HepG2 (cell line): ENCODE results near the gene RBSN. TPM values are rescaled to one million over a fixed set of nuclear protein-coding genes. Genes with fewer than 3 reads are reported as not detected.

ENCODE experiments used
- ATAC-seq: fragments of 200-7000 bp; cut with Tn5 transposase; 3 replicates; pipeline ENCODE4 v1.9.1; 2020; ENCODE audit warnings: mild to moderate bottlenecking, moderate library complexity
- BruUV-seq: library from RNA; stranded (reverse); fragments of 400-500 nt; replicated peaks from 2 replicates; lab custom pipeline; 2021; lab: Mats Ljungman, UMichigan
- CTCF ChIA-PET: fragments of 300-600 bp; formaldehyde crosslinking; extraction: SDS; loops from one replicate; lab custom pipeline; 2021; ENCODE audit warnings: low total read pairs, inconsistent platforms, low intra/inter-chr PET ratio; lab: Yijun Ruan, JAX
- POLR2A ChIA-PET: fragments of 350-600 bp; sonication (Branson Sonifier 250); formaldehyde crosslinking; loops from one replicate; lab custom pipeline; 2020; ENCODE audit warnings: antibody characterized with exemption, inconsistent platforms; lab: Yijun Ruan, JAX
- DNase-seq: peaks from one replicate; pipeline ENCODE4 v3.0.0-alpha.2; 2015; ENCODE audit warnings: low spot score
- FAIRE-seq: peaks from 3 replicates; lab custom pipeline; 2011; peaks lifted over from hg19 to GRCh38; lab: Jason Lieb, UNC
- H2AFZ ChIP-seq: one replicate; pipeline ENCODE4 v1.6.1; 2011; ENCODE audit warnings: low read length, inconsistent platforms
- H3K27ac ChIP-seq: fragments of 300-600 bp; 3 replicates; pipeline ENCODE4 v1.8.0; 2011; ENCODE audit warnings: mixed run types, mild to moderate bottlenecking, mixed read lengths, low read length, inconsistent platforms; ENCODE audit not compliant: insufficient read depth; ENCODE audit errors: extremely low read length
- H3K27me3 ChIP-seq, 2 experiments: fragments of 200-600 bp in 1 of 2; 2 replicates in 1 of 2; 3 replicates in 1 of 2; pipeline versions ENCODE4 v1.6.0 to v1.8.0; 2011; ENCODE audit warnings: low read length in 2 of 2, mild to moderate bottlenecking in 2 of 2, moderate library complexity in 2 of 2, inconsistent platforms in 1 of 2; ENCODE audit not compliant: insufficient read depth in 2 of 2, control insufficient read depth in 1 of 2
- H3K36me3 ChIP-seq, 2 experiments: fragments of 200-600 bp in 1 of 2; replicated peaks in 1 of 2; 2 replicates in 1 of 2; 3 replicates in 1 of 2; pipeline versions ENCODE4 v1.5.1 to v1.8.0; 2011; ENCODE audit warnings: low read length in 2 of 2, inconsistent platforms in 1 of 2; ENCODE audit not compliant: insufficient read depth in 2 of 2, control insufficient read depth in 1 of 2
- H3K4me1 ChIP-seq: 2 replicates; pipeline ENCODE4 v1.5.1; 2012; ENCODE audit warnings: low read length, inconsistent platforms; ENCODE audit not compliant: insufficient read depth
- H3K4me2 ChIP-seq: 2 replicates; pipeline ENCODE4 v1.6.0; 2011; ENCODE audit warnings: low read depth, low read length, inconsistent platforms
- H3K4me3 ChIP-seq, 3 experiments: fragments of 200-600 bp in 1 of 3; sonication (generic), shearing (Covaris generic) in 1 of 3; replicated peaks in 1 of 3; 2 replicates each; pipeline ENCODE4 v1.5.1; 2011 to 2016; ENCODE audit warnings: low read length in 3 of 3, inconsistent platforms in 2 of 3, low read depth in 2 of 3, mild to moderate bottlenecking in 2 of 3, control low read depth in 1 of 3, mixed read lengths in 1 of 3; ENCODE audit not compliant: insufficient read depth in 1 of 3
- H3K79me2 ChIP-seq: one replicate; pipeline ENCODE4 v1.6.1; 2011; ENCODE audit warnings: low read length, inconsistent platforms; ENCODE audit not compliant: insufficient read depth
- H3K9ac ChIP-seq: 2 replicates; pipeline ENCODE4 v1.6.0; 2011; ENCODE audit warnings: mild to moderate bottlenecking, low read depth, low read length, inconsistent platforms; ENCODE audit not compliant: insufficient read depth
- H3K9me3 ChIP-seq: 2 replicates; pipeline ENCODE4 v1.5.1; 2012; ENCODE audit warnings: mild to moderate bottlenecking, low read length
- H4K20me1 ChIP-seq: 2 replicates; pipeline ENCODE4 v1.6.0; 2011; ENCODE audit warnings: inconsistent platforms, mild to moderate bottlenecking, low read length, moderate library complexity; ENCODE audit not compliant: insufficient read depth
- FIP1L1 ChIP-seq: fragments of 200-400 bp; formaldehyde crosslinking; IDR thresholded peaks from 2 replicates; pipeline ENCODE4 v1.6.1; 2018; ENCODE audit warnings: low read depth, mild to moderate bottlenecking, low read length, moderate library complexity, borderline replicate concordance; ENCODE audit not compliant: insufficient read depth
- GFI1 ChIP-seq: sonication (generic); formaldehyde crosslinking; IDR thresholded peaks from 2 replicates; pipeline ENCODE4 v1.5.0; 2020; ENCODE audit warnings: missing genetic modification reagents, mild to moderate bottlenecking, borderline replicate concordance
- MAFK ChIP-seq, 2 experiments: IDR thresholded peaks in 1 of 2; conservative IDR thresholded peaks in 1 of 2; 2 replicates each; pipeline ENCODE4 v1.6.1; 2011; ENCODE audit warnings: improper control_type of control experiment in 2 of 2, low read length in 2 of 2
- NR0B2 ChIP-seq: sonication (generic); formaldehyde crosslinking; IDR thresholded peaks from 2 replicates; pipeline ENCODE4 v1.4.0; 2020; ENCODE audit warnings: mild to moderate bottlenecking, missing genetic modification reagents
- PAF1 ChIP-seq: IDR thresholded peaks from 2 replicates; pipeline ENCODE4 v1.6.1; 2016; ENCODE audit warnings: missing genetic modification reagents, missing compliant biosample characterization
- PHF21A ChIP-seq: sonication (generic); formaldehyde crosslinking; IDR thresholded peaks from 2 replicates; pipeline ENCODE4 v1.5.0; 2020; ENCODE audit warnings: mild to moderate bottlenecking, missing genetic modification reagents
- SUZ12 ChIP-seq: fragments of 150-350 bp; IDR thresholded peaks from 2 replicates; pipeline ENCODE4 v1.6.1; 2014; ENCODE audit warnings: low read depth, low read length
- TBP ChIP-seq: sonication (generic); formaldehyde crosslinking; IDR thresholded peaks from 2 replicates; pipeline ENCODE4 v1.5.0; 2020; ENCODE audit warnings: missing genetic modification reagents
- ZBTB49 ChIP-seq: sonication (generic); formaldehyde crosslinking; IDR thresholded peaks from 2 replicates; pipeline ENCODE4 v1.4.0; 2020; ENCODE audit warnings: missing genetic modification reagents, borderline replicate concordance
- ZFP90 ChIP-seq: sonication (generic); formaldehyde crosslinking; IDR thresholded peaks from 2 replicates; pipeline ENCODE4 v1.8.0; 2022; ENCODE audit warnings: missing genetic modification reagents, mild to moderate bottlenecking, inconsistent platforms, borderline replicate concordance
- ZNF557 ChIP-seq: sonication (generic); formaldehyde crosslinking; IDR thresholded peaks from 2 replicates; pipeline ENCODE4 v1.4.0; 2020; ENCODE audit warnings: missing genetic modification reagents
- ZNF766 ChIP-seq: sonication (generic); formaldehyde crosslinking; IDR thresholded peaks from 2 replicates; pipeline ENCODE4 v1.5.0; 2020; ENCODE audit warnings: missing genetic modification reagents, borderline replicate concordance
- ZNF777 ChIP-seq: sonication (generic); formaldehyde crosslinking; IDR thresholded peaks from 2 replicates; pipeline ENCODE4 v1.4.0; 2020; ENCODE audit warnings: missing genetic modification reagents
- WGBS: methylation state at CpG from one replicate; pipeline ENCODE4 v1.1.6; 2017; ENCODE audit warnings: low lambda C conversion rate; 5-methylcytosine and 5-hydroxymethylcytosine counted together
- in situ Hi-C: cut with HindIII; loops from 2 replicates; pipeline ENCODE4 v1.10.0; 2017; ENCODE audit warnings: low pct_unique_long_range_greater_than_20kb; ENCODE audit not compliant: extremely low pct_ligation_motif_present
- intact Hi-C: fragments of 100-400 bp; cut with micrococcal nuclease; formaldehyde crosslinking; loops from one replicate; pipeline ENCODE4 v1.10.0; 2022; ENCODE audit not compliant: unreplicated experiment
- polyA plus RNA-seq, 8 experiments: library from polyadenylated mRNA; depleted of rRNA in 3 of 8; stranded (reverse) in 7 of 8; unstranded in 1 of 8; fragments of >200 nt; fragmentation: Illumina TruSeq in 4 of 8; extraction: Trizol in 4 of 8; gene quantifications; 2 replicates each; pipeline versions ENCODE4 v1.2.1 to v1.2.3, GENCODE V29; 2011 to 2016; ENCODE audit warnings: low read depth in 4 of 8, missing spikeins in 1 of 8, mixed read lengths in 1 of 8; ENCODE audit not compliant: insufficient read depth in 1 of 8
- total RNA-seq, 5 experiments: library from RNA; depleted of rRNA; stranded (reverse); fragments of >200 nt; fragmentation: Illumina TruSeq; extraction: Trizol; gene quantifications; 2 replicates each; pipeline ENCODE4 v1.2.3, GENCODE V29; 2016; ENCODE audit warnings: low read depth in 1 of 5

The RBSN gene
- total and polyA plus RNA-seq, 2 of the 13 experiments (the other 11 are each of a cell fraction or from before 2014, with no cell fraction given), result 7.9 to 11.8 TPM

GRCh38 chr3:15032650-15033049 is 66.3 kb downstream of the RBSN start:
- no peaks in the 10 kb centered on the region for H3K9me3 ChIP-seq
- no peak overlapping the region for H3K4me2 ChIP-seq
- WGBS, result 100% methylated on average over 2 of the region's 2 CpGs
- intact Hi-C loops (no loop called here), in situ Hi-C loops (no loop called here)
- H3K27me3 ChIP-seq, result no peaks in the 10 kb centered on the region
- H3K36me3 ChIP-seq, result peaks cover 25 to 62% of the 10 kb centered on the region in 2 experiments
- H3K9ac ChIP-seq, result no peak overlapping the region
- no peak overlapping the region for H3K27ac ChIP-seq
- DNase-seq (no peak), FAIRE-seq (no peak), ATAC-seq (no peak)
- no peak for TF ChIP-seq GFI1 (CRISPR knock-in tag)
- TF ChIP-seq ZBTB49, result no peak
- TF ChIP-seq ZNF777 (CRISPR knock-in tag), result no peak
- TF ChIP-seq TBP, result no peak
- no peak for TF ChIP-seq NR0B2
- no peak for TF ChIP-seq ZNF766 (CRISPR knock-in tag)
- TF ChIP-seq ZFP90, result no peak
- TF ChIP-seq PAF1 (CRISPR knock-in tag), result no peak
- TF ChIP-seq PHF21A (CRISPR knock-in tag), result no peak
- TF ChIP-seq MAFK (conservative IDR thresholded peaks at IDR 0.05 in 1 of 2, IDR thresholded peaks at IDR 0.05 in 1 of 2; ENCODE audit: low read length in 2 of 2), result no peak
- TF ChIP-seq FIP1L1, result no peak
- no peak for TF ChIP-seq ZNF557
- TF ChIP-seq SUZ12, result no peak
- ChIA-PET POLR2A (no interaction called here), CTCF (no interaction called here)
- no peak overlapping the region for H3K4me3 ChIP-seq
- H2AFZ ChIP-seq, result no peak overlapping the region
- no peaks in the 10 kb centered on the region for H3K4me1 ChIP-seq
- H3K79me2 ChIP-seq, result no peaks in the 10 kb centered on the region
- no TSS peak for BruUV-seq
- H4K20me1 ChIP-seq, result no peaks in the 10 kb centered on the region
